Endothelial cell of umbilical vein (primary cell): Measurements from ENCODE around the gene PPP4C. TPM values are rescaled to one million over a fixed set of nuclear protein-coding genes. Genes with fewer than 3 reads are reported as not detected.

ENCODE experiments used
- BruUV-seq: library from RNA; stranded (reverse); fragments of 400-500 nt; replicated peaks from 2 replicates; lab custom pipeline; 2021; lab: Mats Ljungman, UMichigan
- CTCF ChIA-PET: fragments of 300-600, 350-600 bp; sonication (Branson Sonifier 250); formaldehyde crosslinking; loops from one replicate; lab custom pipeline; 2021; ENCODE audit warnings: antibody characterized with exemption, inconsistent platforms; lab: Charles Lee
- POLR2A ChIA-PET: fragments of 300-600, 350-600 bp; sonication (Branson Sonifier 250); formaldehyde crosslinking; loops from one replicate; lab custom pipeline; 2021; ENCODE audit warnings: antibody characterized with exemption, inconsistent platforms; lab: Charles Lee
- DNase-seq: peaks from one replicate; pipeline ENCODE4 v3.0.0-alpha.2; 2011; ENCODE audit warnings: low read depth, low spot score
- FAIRE-seq: peaks from 2 replicates; lab custom pipeline; 2011; peaks lifted over from hg19 to GRCh38; lab: Jason Lieb, UNC
- H2AFZ ChIP-seq: 2 replicates; pipeline ENCODE4 v1.6.0; 2012; ENCODE audit warnings: low read depth, low read length, control low read depth, inconsistent platforms
- H3K27ac ChIP-seq: 2 replicates; pipeline ENCODE4 v1.5.1; 2011; ENCODE audit warnings: low read depth, mild to moderate bottlenecking, control low read depth, low read length, moderate library complexity; ENCODE audit not compliant: insufficient read depth
- H3K27me3 ChIP-seq, 2 experiments: 2 replicates each; pipeline versions ENCODE4 v1.6.0 to v1.6.1; 2011; ENCODE audit warnings: low read length in 2 of 2, mixed read lengths in 1 of 2; ENCODE audit not compliant: control insufficient read depth in 2 of 2, insufficient read depth in 2 of 2
- H3K36me3 ChIP-seq, 2 experiments: 2 replicates in 1 of 2; 3 replicates in 1 of 2; pipeline ENCODE4 v1.5.1; 2011; ENCODE audit warnings: low read length in 2 of 2, mild to moderate bottlenecking in 1 of 2, moderate library complexity in 1 of 2; ENCODE audit not compliant: control insufficient read depth in 2 of 2, insufficient read depth in 2 of 2; ENCODE audit errors: extremely low read depth in 1 of 2
- H3K4me1 ChIP-seq: 3 replicates; pipeline ENCODE4 v1.5.1; 2011; ENCODE audit warnings: mild to moderate bottlenecking, low read length; ENCODE audit not compliant: control insufficient read depth, insufficient read depth; ENCODE audit errors: extremely low read depth
- H3K4me2 ChIP-seq: 2 replicates; pipeline ENCODE4 v1.6.1; 2011; ENCODE audit warnings: low read length, control low read depth, mixed read lengths; ENCODE audit not compliant: insufficient read depth
- H3K4me3 ChIP-seq, 3 experiments: fragments of 200-600 bp in 1 of 3; sonication (generic), shearing (Covaris generic) in 1 of 3; replicated peaks in 1 of 3; 2 replicates each; pipeline ENCODE4 v1.5.1; 2011 to 2016; ENCODE audit warnings: control low read depth in 3 of 3, low read length in 3 of 3, mild to moderate bottlenecking in 2 of 3, inconsistent platforms in 1 of 3, low read depth in 1 of 3, moderate library complexity in 1 of 3; ENCODE audit not compliant: insufficient read depth in 1 of 3
- H3K79me2 ChIP-seq: 2 replicates; pipeline ENCODE4 v1.6.0; 2012; ENCODE audit warnings: low read length, inconsistent platforms; ENCODE audit not compliant: control insufficient read depth, insufficient read depth
- H3K9ac ChIP-seq: replicated peaks from 2 replicates; pipeline ENCODE3; 2011; ENCODE audit warnings: low read length, control low read depth; ENCODE audit not compliant: insufficient read depth; ENCODE audit errors: extremely low read depth
- H3K9me1 ChIP-seq: replicated peaks from 3 replicates; pipeline ENCODE4 v1.6.0; 2011; ENCODE audit warnings: mild to moderate bottlenecking, low read length; ENCODE audit not compliant: control insufficient read depth, insufficient read depth; ENCODE audit errors: extremely low read depth
- H3K9me3 ChIP-seq: replicated peaks from 2 replicates; pipeline ENCODE4 v1.5.1; 2012; ENCODE audit warnings: low read length, inconsistent platforms; ENCODE audit not compliant: control insufficient read depth, insufficient read depth
- H4K20me1 ChIP-seq: replicated peaks from 2 replicates; pipeline ENCODE3; 2011; ENCODE audit warnings: mild to moderate bottlenecking, low read length; ENCODE audit not compliant: control insufficient read depth, insufficient read depth; ENCODE audit errors: extremely low read depth
- EZH2 ChIP-seq: IDR thresholded peaks from 2 replicates; pipeline ENCODE4 v1.6.1; 2012; ENCODE audit warnings: borderline replicate concordance, low read depth, mild to moderate bottlenecking, moderate library complexity, low read length, inconsistent platforms; ENCODE audit not compliant: severe bottlenecking
- FOS ChIP-seq: IDR thresholded peaks from 2 replicates; pipeline ENCODE4 v1.6.1; 2011; ENCODE audit warnings: mild to moderate bottlenecking, low read length, moderate library complexity, borderline replicate concordance; ENCODE audit not compliant: insufficient read depth
- GATA2 ChIP-seq: IDR thresholded peaks from 2 replicates; pipeline ENCODE4 v1.7.0; 2011; ENCODE audit warnings: low read depth, mild to moderate bottlenecking, moderate library complexity, mixed read lengths, low read length; ENCODE audit not compliant: insufficient read length, insufficient read depth
- JUN ChIP-seq: IDR thresholded peaks from 2 replicates; pipeline ENCODE4 v1.6.1; 2011; ENCODE audit warnings: borderline replicate concordance, low read depth; ENCODE audit not compliant: insufficient read length, insufficient read depth
- MYC ChIP-seq: IDR thresholded peaks from one replicate; pipeline ENCODE4 v1.6.1; 2011; ENCODE audit warnings: mild to moderate bottlenecking, low read depth, low read length
- POLR2A ChIP-seq: IDR thresholded peaks from 2 replicates; pipeline ENCODE4 v1.6.1; 2012; ENCODE audit warnings: low read depth, mild to moderate bottlenecking, control low read depth, low read length
- POLR2AphosphoS5 ChIP-seq: IDR thresholded peaks from 2 replicates; pipeline ENCODE4 v1.6.1; 2012; ENCODE audit warnings: low read depth, mild to moderate bottlenecking, control low read depth, low read length, moderate library complexity; ENCODE audit not compliant: insufficient read depth
- dilution Hi-C: fragments of 300-500 bp; cut with MboI; formaldehyde crosslinking; loops from one replicate; pipeline ENCODE4 v1.15.0; 2019; ENCODE audit warnings: low sequenced_read_pairs; ENCODE audit not compliant: extremely low pct_ligation_motif_present
- intact Hi-C: fragments of 100-400 bp; cut with micrococcal nuclease; formaldehyde crosslinking; loops from one replicate; pipeline ENCODE4 v1.10.0; 2022
- polyA plus RNA-seq, 4 experiments: library from polyadenylated mRNA; depleted of rRNA in 3 of 4; stranded (reverse) in 3 of 4; unstranded in 1 of 4; fragments of >200 nt; gene quantifications; 2 replicates each; pipeline versions ENCODE4 v1.2.1 to v1.2.3, GENCODE V29; 2011 to 2012; ENCODE audit warnings: missing spikeins in 1 of 4
- total RNA-seq: library from RNA; stranded (reverse); gene quantifications from 2 replicates; pipeline ENCODE4 v1.2.3, GENCODE V29; 2021
- TF ChIP-seq, protein P1 (sequence below), 2 donors: IDR thresholded peaks; 1 replicate in 1 of 2; 2 replicates in 1 of 2; pipeline ENCODE4 v1.5.1; 2011; ENCODE audit warnings: low read length in 2 of 2, mild to moderate bottlenecking in 2 of 2, moderate library complexity in 2 of 2, control low read depth in 1 of 2, inconsistent platforms in 1 of 2, low read depth in 1 of 2; ENCODE audit not compliant: insufficient read depth in 1 of 2; ENCODE audit errors: extremely low read depth in 1 of 2
- TF ChIP-seq, protein P2 (sequence below): IDR thresholded peaks from 2 replicates; pipeline ENCODE4 v1.6.1; 2011; ENCODE audit not compliant: insufficient read depth, insufficient read length

The PPP4C gene
- total and polyA plus RNA-seq, 2 donors (not counting 3 experiments of a cell fraction or from before 2014, with no cell fraction given), result 167 to 327 TPM

DNA sequence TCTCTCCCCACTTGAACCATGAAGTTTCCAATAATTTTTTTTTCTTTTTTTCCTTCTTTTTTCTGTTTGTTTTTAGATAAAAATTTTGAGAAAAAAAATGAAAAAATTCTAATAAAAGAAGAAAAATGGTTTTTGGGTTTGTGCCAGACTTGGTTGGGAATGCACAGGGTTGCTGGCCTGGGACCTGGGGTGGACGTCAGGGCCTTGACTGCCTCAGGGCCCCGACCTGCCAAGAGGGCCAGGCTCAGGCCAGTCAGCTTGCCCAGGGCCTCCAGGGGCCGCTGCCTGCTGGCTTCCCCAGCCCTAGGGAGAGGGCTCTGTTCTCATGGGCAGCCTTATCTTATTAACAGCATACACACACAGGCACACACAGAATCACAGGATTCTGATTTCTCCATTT, 9.5 kb downstream of the PPP4C start:
- BruUV-seq, result no TSS peak
- ChIA-PET POLR2A (no interaction called here), CTCF (no interaction called here)
- Histone ChIP-seq H3K4me1 (peaks cover 2% of the 10 kb centered on the region), H3K9me3 (no peaks in the 10 kb centered on the region), H3K27ac (no peak overlapping the region), H2AFZ (no peak overlapping the region), H3K9ac (no peak overlapping the region), H3K79me2 (peaks cover 7% of the 10 kb centered on the region), H3K4me3 (no peak overlapping the region), H3K9me1 (no peaks in the 10 kb centered on the region), H3K4me2 (no peak overlapping the region), H3K36me3 (peaks cover 13 to 36% of the 10 kb centered on the region in 2 experiments), H3K27me3 (no peaks in the 10 kb centered on the region), H4K20me1 (no peaks in the 10 kb centered on the region)
- TF ChIP-seq FOS (no peak), POLR2A (no peak), POLR2AphosphoS5 (no peak), JUN (no peak), MYC (no peak), EZH2 (no peak), GATA2 (no peak)
- TF ChIP-seq, protein P1, sequence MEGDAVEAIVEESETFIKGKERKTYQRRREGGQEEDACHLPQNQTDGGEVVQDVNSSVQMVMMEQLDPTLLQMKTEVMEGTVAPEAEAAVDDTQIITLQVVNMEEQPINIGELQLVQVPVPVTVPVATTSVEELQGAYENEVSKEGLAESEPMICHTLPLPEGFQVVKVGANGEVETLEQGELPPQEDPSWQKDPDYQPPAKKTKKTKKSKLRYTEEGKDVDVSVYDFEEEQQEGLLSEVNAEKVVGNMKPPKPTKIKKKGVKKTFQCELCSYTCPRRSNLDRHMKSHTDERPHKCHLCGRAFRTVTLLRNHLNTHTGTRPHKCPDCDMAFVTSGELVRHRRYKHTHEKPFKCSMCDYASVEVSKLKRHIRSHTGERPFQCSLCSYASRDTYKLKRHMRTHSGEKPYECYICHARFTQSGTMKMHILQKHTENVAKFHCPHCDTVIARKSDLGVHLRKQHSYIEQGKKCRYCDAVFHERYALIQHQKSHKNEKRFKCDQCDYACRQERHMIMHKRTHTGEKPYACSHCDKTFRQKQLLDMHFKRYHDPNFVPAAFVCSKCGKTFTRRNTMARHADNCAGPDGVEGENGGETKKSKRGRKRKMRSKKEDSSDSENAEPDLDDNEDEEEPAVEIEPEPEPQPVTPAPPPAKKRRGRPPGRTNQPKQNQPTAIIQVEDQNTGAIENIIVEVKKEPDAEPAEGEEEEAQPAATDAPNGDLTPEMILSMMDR (IDR thresholded peaks at IDR 0.05; ENCODE audit: extremely low read depth in 1 of 2, insufficient read depth in 1 of 2, low read depth in 1 of 2, low read length in 2 of 2), result no peak
- TF ChIP-seq, protein P2, sequence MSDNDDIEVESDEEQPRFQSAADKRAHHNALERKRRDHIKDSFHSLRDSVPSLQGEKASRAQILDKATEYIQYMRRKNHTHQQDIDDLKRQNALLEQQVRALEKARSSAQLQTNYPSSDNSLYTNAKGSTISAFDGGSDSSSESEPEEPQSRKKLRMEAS, result no peak
- dilution Hi-C loops (no loop called here), intact Hi-C loops (no loop called here)
- DNase-seq (no peak), FAIRE-seq (no peak)
